Tibial nerve (tissue), 3 donors: ENCODE measurements around the gene OOEP.

ENCODE experiments used
- CTCF ChIP-seq, 5 experiments: fragments of 200-600 bp in 3 of 5; fragments of 450-650 bp in 2 of 5; sonication (generic) in 3 of 5; IDR thresholded peaks; one replicate each; pipeline ENCODE4 v1.5.1; 2016 to 2019; ENCODE audit warnings: antibody characterized with exemption in 5 of 5, mild to moderate bottlenecking in 3 of 5, moderate library complexity in 2 of 5
- POLR2A ChIP-seq, 2 donors: fragments of 450-650 bp; IDR thresholded peaks; one replicate each; pipeline ENCODE4 v1.6.1; 2017; ENCODE audit warnings: antibody characterized with exemption in 2 of 2, mild to moderate bottlenecking in 2 of 2, moderate library complexity in 2 of 2

GRCh38 chr6:73368675-73369074 lies 1.0 kb downstream of the OOEP start:
- no peak for TF ChIP-seq CTCF (IDR thresholded peaks at IDR 0.05)
- no peak for TF ChIP-seq POLR2A (IDR thresholded peaks at IDR 0.05)
